ENCODE measurements around the gene MFSD1. TPM values are rescaled to one million over a fixed set of nuclear protein-coding genes. Genes with fewer than 3 reads are reported as not detected.

The MFSD1 gene
- total and polyA plus RNA-seq, 2 of the 8 experiments (the other 6 are each of a cell fraction or from before 2014, with no cell fraction given) = 9.3 to 11.5 TPM

GRCh38 chr3:158804441-158804840, 2.6 kb downstream of the MFSD1 start (continued):
- no peak for TF ChIP-seq CHD7 (IDR thresholded peaks at IDR 0.05; ENCODE audit: insufficient replicate concordance, low read length)

Data from H1 (cell line).